Neuronal stem cell (in vitro differentiated cells): ENCODE data around the gene SRSF4.
"Not testable (repeated sequence)": the region's sequence is repeated elsewhere in the genome, so short reads cannot be mapped to it uniquely, and the experiment has no call there.

Source experiments
- DNase-seq: peaks from one replicate; pipeline ENCODE4 v3.0.0-alpha.2; 2013; ENCODE audit warnings: low spot score
- H2AFZ ChIP-seq: one replicate; pipeline ENCODE4 v1.6.1; 2013; ENCODE audit warnings: mild to moderate bottlenecking, low read length, inconsistent platforms
- H2AK5ac ChIP-seq: 2 replicates; pipeline ENCODE4 v1.6.1; 2013; ENCODE audit warnings: low read depth, mild to moderate bottlenecking, inconsistent platforms, low read length, moderate library complexity, mixed read lengths
- H2BK120ac ChIP-seq: 2 replicates; pipeline ENCODE4 v1.6.1; 2013; ENCODE audit warnings: low read depth, mild to moderate bottlenecking, inconsistent platforms, low read length, moderate library complexity, mixed read lengths
- H2BK12ac ChIP-seq: one replicate; pipeline ENCODE4 v1.6.1; 2013; ENCODE audit warnings: low read length, inconsistent platforms
- H2BK15ac ChIP-seq: 2 replicates; pipeline ENCODE4 v1.6.1; 2013; ENCODE audit warnings: mild to moderate bottlenecking, low read length, inconsistent platforms, mixed read lengths
- H2BK5ac ChIP-seq: one replicate; pipeline ENCODE4 v1.6.1; 2013; ENCODE audit warnings: inconsistent platforms, mild to moderate bottlenecking, low read length, moderate library complexity
- H3K14ac ChIP-seq: one replicate; pipeline ENCODE4 v1.6.1; 2013; ENCODE audit warnings: low read length, inconsistent platforms
- H3K18ac ChIP-seq: 2 replicates; pipeline ENCODE4 v1.6.1; 2013; ENCODE audit warnings: low read length, inconsistent platforms
- H3K23ac ChIP-seq: 2 replicates; pipeline ENCODE4 v1.6.1; 2013; ENCODE audit warnings: low read depth, mild to moderate bottlenecking, mixed read lengths, low read length, inconsistent platforms; ENCODE audit not compliant: poor library complexity
- H3K27ac ChIP-seq: replicated peaks from 3 replicates; pipeline ENCODE4 v1.5.1; 2013; ENCODE audit warnings: low read length, inconsistent platforms
- H3K27me3 ChIP-seq, 3 experiments: 2 replicates each; pipeline ENCODE4 v1.6.1; 2013; ENCODE audit warnings: low read length in 3 of 3, mild to moderate bottlenecking in 2 of 3, inconsistent platforms in 1 of 3, low read depth in 1 of 3, mixed read lengths in 1 of 3, moderate library complexity in 1 of 3; ENCODE audit not compliant: control insufficient read depth in 3 of 3, insufficient read depth in 3 of 3
- H3K36me3 ChIP-seq, 2 donors: replicated peaks in 1 of 2; 2 replicates each; pipeline ENCODE4 v1.6.1; 2013; ENCODE audit warnings: low read length in 2 of 2; ENCODE audit not compliant: control insufficient read depth in 2 of 2, insufficient read depth in 2 of 2
- H3K4ac ChIP-seq: 2 replicates; pipeline ENCODE4 v1.6.1; 2013; ENCODE audit warnings: inconsistent platforms, mild to moderate bottlenecking, low read length, moderate library complexity
- H3K4me1 ChIP-seq, 2 donors: 1 replicate in 1 of 2; 2 replicates in 1 of 2; pipeline ENCODE4 v1.6.1; 2013; ENCODE audit warnings: low read length in 2 of 2, low read depth in 1 of 2; ENCODE audit not compliant: control insufficient read depth in 2 of 2, insufficient read depth in 1 of 2
- H3K4me2 ChIP-seq: one replicate; pipeline ENCODE4 v1.6.1; 2013; ENCODE audit warnings: mild to moderate bottlenecking, low read length, inconsistent platforms; ENCODE audit not compliant: insufficient read depth, poor library complexity, severe bottlenecking
- H3K4me3 ChIP-seq, 2 donors: 2 replicates each; pipeline ENCODE4 v1.5.1; 2013; ENCODE audit warnings: low read length in 2 of 2, mild to moderate bottlenecking in 2 of 2, inconsistent platforms in 1 of 2, moderate library complexity in 1 of 2
- H3K79me1 ChIP-seq: one replicate; pipeline ENCODE4 v1.6.1; 2013; ENCODE audit warnings: low read depth, mild to moderate bottlenecking, inconsistent platforms, low read length, moderate library complexity
- H3K9ac ChIP-seq: one replicate; pipeline ENCODE4 v1.6.1; 2013; ENCODE audit warnings: mild to moderate bottlenecking, low read depth, low read length, inconsistent platforms; ENCODE audit not compliant: poor library complexity
- H3K9me3 ChIP-seq, 2 donors: replicated peaks in 1 of 2; 2 replicates each; pipeline versions ENCODE3 to v1.6.1; 2013; ENCODE audit warnings: low read length in 2 of 2, mild to moderate bottlenecking in 2 of 2, inconsistent platforms in 1 of 2, low read depth in 1 of 2, mixed read lengths in 1 of 2, moderate library complexity in 1 of 2; ENCODE audit not compliant: control insufficient read depth in 2 of 2, insufficient read depth in 1 of 2
- H4K8ac ChIP-seq: one replicate; pipeline ENCODE4 v1.6.1; 2013; ENCODE audit warnings: low read depth, mild to moderate bottlenecking, inconsistent platforms, low read length, moderate library complexity
- H4K91ac ChIP-seq: one replicate; pipeline ENCODE4 v1.6.1; 2013; ENCODE audit warnings: low read length, low read depth, mild to moderate bottlenecking, inconsistent platforms; ENCODE audit not compliant: poor library complexity
- WGBS, 2 donors: extraction: QIAGEN DNeasy Blood & Tissue Kit; methylation state at CpG; one replicate each; pipeline ENCODE4 v1.1.7; 2013; ENCODE audit warnings: missing lambda C conversion rate in 2 of 2, mixed read lengths in 1 of 2; ENCODE audit not compliant: insufficient read length in 2 of 2, insufficient replicate concordance in 1 of 2; ENCODE audit errors: extremely low coverage in 2 of 2; 5-methylcytosine and 5-hydroxymethylcytosine counted together

Gene SRSF4

DNA sequence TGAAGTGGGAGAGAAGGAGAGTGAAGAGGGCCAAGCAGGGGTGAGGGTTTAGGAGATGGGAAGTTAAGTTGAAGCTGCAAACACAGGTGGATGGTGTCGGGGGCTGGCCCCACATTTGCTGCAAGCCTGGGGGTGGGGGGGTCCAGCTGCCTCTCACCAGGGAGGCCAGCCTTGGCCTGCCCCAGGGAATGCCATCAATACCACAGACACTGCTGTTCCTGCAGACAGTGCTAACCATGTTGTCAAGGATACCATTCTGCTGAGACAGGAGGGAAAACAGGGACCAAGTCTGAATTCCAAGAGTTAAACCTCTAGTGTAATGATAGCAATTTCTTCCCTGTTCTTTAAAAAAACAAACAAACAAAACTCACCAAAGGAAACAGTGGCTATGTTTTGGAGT is 41.0 kb upstream of the SRSF4 start:
- Histone ChIP-seq H3K27me3 (no peaks in the 10 kb centered on the region), H3K23ac (no peak overlapping the region), H3K27ac (no peak overlapping the region), H3K9ac (no peak overlapping the region), H3K4me2 (no peak overlapping the region), H2AK5ac (no peak overlapping the region), H3K9me3 (no peaks in the 10 kb centered on the region), H3K18ac (no peak overlapping the region), H4K91ac (no peak overlapping the region), H3K14ac (no peak overlapping the region), H2BK5ac (no peak overlapping the region), H3K4me1 (peaks cover 2 to 6% of the 10 kb centered on the region in 2 donors), H3K36me3 (peaks cover 4 to 35% of the 10 kb centered on the region in 2 donors), H3K4me3 (no peak overlapping the region), H3K4ac (no peak overlapping the region), H4K8ac (no peak overlapping the region), H3K79me1 (no peaks in the 10 kb centered on the region), H2BK120ac (no peak overlapping the region), H2AFZ (no peak overlapping the region), H2BK15ac (no peak overlapping the region), H2BK12ac (no peak overlapping the region)
- WGBS, 2 donors, result no CpG with 5 or more reads among the region's 1 CpG
- DNase-seq, result no peak

DNA sequence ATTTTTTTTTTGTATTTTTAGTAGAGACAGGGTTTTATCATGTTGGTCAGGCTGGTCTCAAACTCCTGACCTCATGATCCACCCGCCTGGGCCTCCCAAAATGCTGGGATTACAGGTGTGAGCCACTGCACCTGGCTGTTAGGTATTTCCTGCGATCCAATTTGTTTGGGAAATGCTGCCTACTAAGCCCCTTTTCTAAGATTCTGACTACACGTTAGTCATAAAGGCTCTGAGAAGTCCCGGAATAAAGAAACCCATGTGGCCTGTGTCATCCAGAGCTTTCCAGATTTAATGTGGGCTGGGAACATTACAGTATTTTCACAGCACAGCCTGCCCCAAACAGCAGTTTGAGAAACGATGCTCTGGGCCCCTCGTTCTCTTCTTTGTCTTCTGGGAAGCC is 40.6 kb upstream of the SRSF4 start:
- not testable (repeated sequence) for DNase-seq, H3K79me1 ChIP-seq, H3K4ac ChIP-seq, H3K4me1 ChIP-seq, H3K23ac ChIP-seq, H2BK12ac ChIP-seq, H4K8ac ChIP-seq, H2AK5ac ChIP-seq, H4K91ac ChIP-seq, H3K9me3 ChIP-seq, H3K4me2 ChIP-seq, H2BK15ac ChIP-seq, H3K14ac ChIP-seq, H3K27ac ChIP-seq, H2AFZ ChIP-seq, H3K27me3 ChIP-seq, H3K4me3 ChIP-seq, H3K18ac ChIP-seq, H2BK120ac ChIP-seq, H3K9ac ChIP-seq, H2BK5ac ChIP-seq
- H3K36me3 ChIP-seq, result peaks cover 6 to 38% of the 10 kb centered on the region in 2 donors
- WGBS, 2 donors, result no CpG with 5 or more reads among the region's 6 CpGs

GRCh38 chr1:29221296-29221695 is 39.6 kb upstream of the SRSF4 start:
- Histone ChIP-seq H3K18ac (no peak overlapping the region), H2BK15ac (no peak overlapping the region), H3K36me3 (peaks cover 6 to 41% of the 10 kb centered on the region in 2 donors), H2AFZ (no peak overlapping the region), H2BK120ac (no peak overlapping the region), H2BK12ac (no peak overlapping the region), H3K9ac (no peak overlapping the region), H3K4me3 (no peak overlapping the region), H4K8ac (no peak overlapping the region), H3K79me1 (no peaks in the 10 kb centered on the region), H3K23ac (no peak overlapping the region), H3K4me2 (no peak overlapping the region), H4K91ac (no peak overlapping the region), H2AK5ac (no peak overlapping the region), H2BK5ac (no peak overlapping the region), H3K27ac (no peak overlapping the region), H3K4me1 (peaks cover 2 to 6% of the 10 kb centered on the region in 2 donors), H3K9me3 (no peaks in the 10 kb centered on the region), H3K14ac (no peak overlapping the region), H3K4ac (no peak overlapping the region), H3K27me3 (no peaks in the 10 kb centered on the region)
- WGBS, 2 donors, result no CpG with 5 or more reads among the region's 3 CpGs
- no peak for DNase-seq

GRCh38 chr1:29218223-29218622 is 36.5 kb upstream of the SRSF4 start:
- Histone ChIP-seq H3K4ac (no peak overlapping the region), H3K4me2 (no peak overlapping the region), H2BK15ac (no peak overlapping the region), H3K79me1 (no peaks in the 10 kb centered on the region), H3K9me3 (no peaks in the 10 kb centered on the region), H2BK12ac (no peak overlapping the region), H3K14ac (no peak overlapping the region), H3K27ac (no peak overlapping the region), H4K91ac (no peak overlapping the region), H3K23ac (no peak overlapping the region), H2AFZ (no peak overlapping the region), H2BK5ac (no peak overlapping the region), H2BK120ac (no peak overlapping the region), H3K9ac (no peak overlapping the region), H3K18ac (no peak overlapping the region), H3K36me3 (peaks cover 21 to 54% of the 10 kb centered on the region in 2 donors), H2AK5ac (no peak overlapping the region), H3K4me1 (peaks cover 2 to 6% of the 10 kb centered on the region in 2 donors), H3K4me3 (no peak overlapping the region), H3K27me3 (no peaks in the 10 kb centered on the region), H4K8ac (no peak overlapping the region)
- DNase-seq, result no peak
- WGBS, 2 donors, result no CpG with 5 or more reads among the region's 2 CpGs
